ENCODE measurements around the gene DDX1. TPM values are rescaled to one million over a fixed set of nuclear protein-coding genes. Genes with fewer than 3 reads are reported as not detected.

The DDX1 gene
- total and polyA plus RNA-seq, 10 of the 15 experiments (the other 5 are each of a cell fraction or from before 2014, with no cell fraction given) = 53.2 to 134 (median 85.6) TPM

DNA sequence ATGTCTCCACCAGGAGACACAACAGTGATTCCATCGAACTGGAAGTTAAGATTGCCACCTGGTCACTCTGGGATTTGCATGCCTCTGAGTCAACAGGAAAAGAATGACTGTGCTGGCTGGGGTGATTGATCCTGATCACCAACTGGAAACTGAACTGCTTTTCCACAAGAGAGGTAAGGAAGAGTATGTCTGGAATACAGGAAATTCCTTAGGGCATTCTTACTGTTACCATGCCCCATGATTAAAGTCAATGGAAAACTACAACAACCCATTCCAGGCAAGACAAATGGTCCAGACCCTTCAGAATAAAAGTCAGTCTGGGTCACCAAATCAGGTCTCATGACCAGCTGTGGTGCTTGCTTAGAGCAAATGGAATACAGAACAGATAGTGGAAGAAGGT, 12.0 kb upstream of the DDX1 start:
- H2AFZ ChIP-seq (ENCODE audit: control insufficient read depth, low read depth, low read length) = no peak overlapping the region
- peaks cover 3% of the 10 kb centered on the region; the same call in 1 of the 2 replicates for H3K4me1 ChIP-seq (ENCODE audit: control insufficient read depth, insufficient read depth, low read length)
- ATAC-seq (no peak), DNase-seq (ENCODE audit: low read depth, low spot score) (no peak), FAIRE-seq (no peak)
- no peaks in the 10 kb centered on the region for H3K79me2 ChIP-seq (ENCODE audit: control insufficient read depth, insufficient read depth, low read length)
- no peak overlapping the region for H3K27ac ChIP-seq (ENCODE audit: control insufficient read depth, insufficient read depth)
- TF ChIP-seq NFYB (IDR thresholded peaks at IDR 0.05; ENCODE audit: insufficient read depth, low read depth, low read length) (no peak), FOXK2 (IDR thresholded peaks at IDR 0.05) (0 out of 2 replicates have a peak, but pooled peaks have one; percentile 23), KLF5 (IDR thresholded peaks at IDR 0.05; ENCODE audit: partially characterized antibody) (no peak)
- TF ChIP-seq, protein P1, sequence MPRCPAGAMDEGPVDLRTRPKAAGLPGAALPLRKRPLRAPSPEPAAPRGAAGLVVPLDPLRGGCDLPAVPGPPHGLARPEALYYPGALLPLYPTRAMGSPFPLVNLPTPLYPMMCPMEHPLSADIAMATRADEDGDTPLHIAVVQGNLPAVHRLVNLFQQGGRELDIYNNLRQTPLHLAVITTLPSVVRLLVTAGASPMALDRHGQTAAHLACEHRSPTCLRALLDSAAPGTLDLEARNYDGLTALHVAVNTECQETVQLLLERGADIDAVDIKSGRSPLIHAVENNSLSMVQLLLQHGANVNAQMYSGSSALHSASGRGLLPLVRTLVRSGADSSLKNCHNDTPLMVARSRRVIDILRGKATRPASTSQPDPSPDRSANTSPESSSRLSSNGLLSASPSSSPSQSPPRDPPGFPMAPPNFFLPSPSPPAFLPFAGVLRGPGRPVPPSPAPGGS (IDR thresholded peaks at IDR 0.05; ENCODE audit: borderline replicate concordance, insufficient read depth, low read depth, low read length, poor library complexity, severe bottlenecking) = no peak
- no peak overlapping the region for H3K4me2 ChIP-seq (ENCODE audit: control insufficient read depth, insufficient read depth)
- H3K4me3 ChIP-seq = no peak overlapping the region
- H4K20me1 ChIP-seq (ENCODE audit: control insufficient read depth, insufficient read depth) = no peaks in the 10 kb centered on the region
- ChIA-PET CTCF (interaction anchor here (0.6 kb wide), 1 partner anchor 562 kb away, joined by 3 read pairs; no protein-coding TSS in a partner anchor), RAD21 (ENCODE audit: unreplicated experiment) (no interaction called here), POLR2A (no interaction called here), SMC1A (ENCODE audit: uncharacterized antibody, unreplicated experiment) (no interaction called here)
- intact Hi-C loops (cut with micrococcal nuclease; ENCODE audit: unreplicated experiment) (loop anchor here (5.0 to 10.0 kb wide), 2 partner anchors 425 to 677 kb away; no protein-coding TSS in a partner anchor), in situ Hi-C loops (cut with MboI) (loop anchor here (5.0 kb wide), 1 partner anchor 677 kb away; no protein-coding TSS in a partner anchor)
- no peaks in the 10 kb centered on the region for H3K9me3 ChIP-seq (replicated peaks; ENCODE audit: control insufficient read depth, insufficient read depth, low read length)
- no peaks in the 10 kb centered on the region for H3K36me3 ChIP-seq (ENCODE audit: control insufficient read depth in 2 of 2, insufficient read depth in 2 of 2, low read length in 1 of 2)
- H3K27me3 ChIP-seq (replicated peaks in 1 of 2; ENCODE audit: control insufficient read depth in 2 of 2, insufficient read depth in 2 of 2, low read length in 1 of 2) = no peaks in the 10 kb centered on the region
- BruUV-seq (replicated peaks) = no TSS peak
- WGBS (ENCODE audit: insufficient coverage, insufficient replicate concordance, low lambda C conversion rate, missing lambda C conversion rate) = 0% methylated on average over 1 of the region's 1 CpG
- no peak overlapping the region for H3K9ac ChIP-seq (ENCODE audit: control insufficient read depth, insufficient read depth, low read length)

DNA sequence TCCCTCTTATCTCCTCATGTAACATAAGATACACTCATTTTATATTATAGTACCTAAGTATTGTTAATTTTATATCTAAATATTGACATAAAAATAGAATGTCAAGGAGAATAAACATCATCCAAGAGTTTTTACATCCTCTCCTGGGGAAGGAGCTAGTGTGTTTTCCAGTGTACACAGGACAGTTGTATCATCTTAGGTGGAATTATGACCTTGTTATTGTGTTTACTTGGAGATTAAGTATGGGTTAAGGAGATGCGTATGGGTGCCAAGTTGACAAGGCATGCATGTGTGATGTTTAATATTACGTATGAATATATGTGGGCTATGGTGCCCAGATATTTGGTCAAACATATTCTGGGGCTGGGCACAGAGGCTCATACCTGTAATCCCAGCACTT, 11.2 kb upstream of the DDX1 start:
- no peak for ATAC-seq
- in situ Hi-C loops (cut with MboI) (loop anchor here (5.0 kb wide), 1 partner anchor 678 kb away; no protein-coding TSS in a partner anchor), intact Hi-C loops (cut with micrococcal nuclease; ENCODE audit: unreplicated experiment) (no loop called here)
- H3K4me3 ChIP-seq = no peak overlapping the region
- H3K36me3 ChIP-seq (ENCODE audit: control insufficient read depth in 2 of 2, insufficient read depth in 2 of 2, low read length in 1 of 2) = no peaks in the 10 kb centered on the region
- ChIA-PET SMC1A (ENCODE audit: uncharacterized antibody, unreplicated experiment) (no interaction called here), CTCF (no interaction called here), RAD21 (ENCODE audit: unreplicated experiment) (no interaction called here), POLR2A (no interaction called here)
- H3K27ac ChIP-seq (ENCODE audit: control insufficient read depth, insufficient read depth) = no peak overlapping the region
- H3K79me2 ChIP-seq (ENCODE audit: control insufficient read depth, insufficient read depth, low read length) = no peaks in the 10 kb centered on the region
- no peak for DNase-seq (ENCODE audit: low read depth, low spot score)
- no peak overlapping the region for H2AFZ ChIP-seq (ENCODE audit: control insufficient read depth, low read depth, low read length)
- BruUV-seq (replicated peaks) = no TSS peak
- H3K9ac ChIP-seq (ENCODE audit: control insufficient read depth, insufficient read depth, low read length) = no peak overlapping the region
- H3K9me3 ChIP-seq (replicated peaks; ENCODE audit: control insufficient read depth, insufficient read depth, low read length) = no peaks in the 10 kb centered on the region
- FAIRE-seq = no peak
- TF ChIP-seq YBX1 (IDR thresholded peaks at IDR 0.05) = no peak
- TF ChIP-seq NFXL1 (IDR thresholded peaks at IDR 0.05; ENCODE audit: borderline replicate concordance) = no peak
- no peak for TF ChIP-seq HDGF (IDR thresholded peaks at IDR 0.05)
- no peak for TF ChIP-seq SIN3A (IDR thresholded peaks at IDR 0.05; ENCODE audit: low read depth, low read length)
- no peak for TF ChIP-seq FOXM1 (IDR thresholded peaks at IDR 0.05; ENCODE audit: low read depth, low read length)
- no peak for TF ChIP-seq FOXK2 (IDR thresholded peaks at IDR 0.05)
- no peak for TF ChIP-seq TAF1 (IDR thresholded peaks at IDR 0.05; ENCODE audit: borderline replicate concordance, low read depth, low read length)
- no peak overlapping the region for H3K4me2 ChIP-seq (ENCODE audit: control insufficient read depth, insufficient read depth)
- H3K4me1 ChIP-seq (ENCODE audit: control insufficient read depth, insufficient read depth, low read length) = peaks cover 2% of the 10 kb centered on the region; the same call in 1 of the 2 replicates
- 64% methylated on average over 2 of the region's 2 CpGs for WGBS (ENCODE audit: insufficient coverage, insufficient replicate concordance, low lambda C conversion rate, missing lambda C conversion rate)
- no peaks in the 10 kb centered on the region for H4K20me1 ChIP-seq (ENCODE audit: control insufficient read depth, insufficient read depth)
- no peaks in the 10 kb centered on the region for H3K27me3 ChIP-seq (replicated peaks in 1 of 2; ENCODE audit: control insufficient read depth in 2 of 2, insufficient read depth in 2 of 2, low read length in 1 of 2)
